Fibroblast of the conjunctiva (primary cell): ENCODE measurements around the gene CDHR2.
"Not testable (repeated sequence)": the region's sequence is repeated elsewhere in the genome, so short reads cannot be mapped to it uniquely, and the experiment has no call there.

Experiments used
- DNase-seq: peaks from one replicate; pipeline ENCODE4 v3.0.0-alpha.2; 2010; ENCODE audit warnings: low read depth

The CDHR2 gene

DNA sequence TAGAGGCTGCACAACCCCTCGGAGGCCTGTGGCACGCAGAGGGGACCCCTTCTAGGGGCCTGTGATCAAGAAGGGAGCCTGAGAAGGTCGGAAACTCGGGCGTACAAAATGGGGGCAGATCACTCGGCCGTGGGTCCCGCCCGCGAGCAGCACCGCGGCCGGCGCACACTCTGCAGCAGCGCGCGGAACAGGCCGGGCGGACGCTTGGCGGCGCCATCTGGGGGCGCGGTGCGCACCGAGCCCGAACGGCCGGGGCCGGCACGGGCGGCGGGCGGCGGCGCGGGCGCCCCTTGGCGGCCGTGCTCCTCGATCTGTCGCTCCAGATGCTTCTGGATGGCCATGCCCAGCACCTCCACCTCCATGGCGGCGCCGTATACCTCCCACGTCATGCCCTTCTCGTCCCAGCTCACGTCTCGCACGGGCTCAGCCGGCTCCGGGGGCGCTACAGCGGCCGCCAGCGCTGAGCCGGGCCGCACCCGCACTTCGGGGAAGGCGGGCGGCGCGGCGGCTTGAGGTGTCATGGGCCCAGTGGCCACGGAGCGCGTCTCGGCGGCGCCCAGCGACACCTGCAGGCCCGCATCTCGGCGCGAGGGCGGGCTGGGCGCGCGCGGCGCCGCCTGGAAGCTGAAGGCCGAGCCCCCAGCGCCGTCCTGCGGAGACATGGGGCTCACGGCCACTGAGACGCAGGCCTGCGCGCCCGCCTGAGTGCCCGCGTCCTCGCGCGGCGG lies 47.7 kb downstream of the CDHR2 start:
- no peak for DNase-seq

DNA sequence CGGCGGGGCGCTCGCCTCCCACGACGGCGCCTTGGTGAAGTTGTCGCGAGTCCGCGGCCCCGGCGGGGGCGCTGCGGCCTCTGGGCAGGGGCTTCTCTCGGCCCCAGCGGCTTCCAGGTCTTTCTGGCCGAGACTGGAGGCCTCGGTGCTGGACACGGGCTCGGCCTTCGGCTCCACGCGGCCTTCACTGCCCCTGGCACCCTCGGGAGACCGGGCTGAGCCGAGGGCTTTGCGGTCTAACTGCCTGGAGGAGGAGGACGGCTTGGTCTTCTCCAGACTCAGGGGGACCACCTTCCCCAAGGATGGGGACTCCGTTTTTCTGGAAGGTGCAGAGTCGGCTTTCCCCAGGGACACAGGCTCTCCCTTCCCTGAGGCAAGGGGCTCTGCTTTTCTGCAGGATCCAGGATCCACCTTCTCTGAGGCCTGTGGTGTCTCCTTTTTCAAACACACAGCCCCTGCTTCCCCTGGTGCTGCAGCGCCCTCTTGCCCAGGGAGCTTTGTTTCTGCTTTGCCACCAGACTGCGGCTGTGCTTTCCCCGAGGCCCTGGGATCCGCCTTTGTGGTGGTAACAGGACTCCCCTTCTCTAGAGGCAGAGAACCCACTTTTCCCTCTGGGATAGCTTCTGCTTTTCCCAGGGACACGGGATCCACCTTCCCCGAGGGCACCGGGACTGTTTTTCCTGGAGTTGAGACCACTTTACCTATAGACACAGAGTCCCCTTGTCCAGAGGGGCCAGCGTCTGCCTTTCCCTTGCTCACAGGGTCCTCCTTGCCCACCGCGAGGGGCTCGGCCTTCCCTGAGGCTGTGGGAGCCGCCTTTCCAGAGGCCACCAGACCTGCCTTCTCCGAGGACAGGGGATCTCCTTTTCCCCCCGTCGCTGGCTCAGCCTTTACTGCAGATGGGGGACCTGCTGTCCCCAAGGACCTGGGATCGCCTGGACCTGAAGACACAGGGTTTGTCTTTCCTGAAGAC lies 48.6 kb downstream of the CDHR2 start:
- DNase-seq: no peak

- not testable (repeated sequence) for DNase-seq
Observed at GRCh38 chr5:176599749-176600430, 50.7 kb downstream of the CDHR2 start.

- DNase-seq: no peak
Observed at GRCh38 chr5:176601901-176602482, 52.9 kb downstream of the CDHR2 start.

GRCh38 chr5:176603091-176603490 lies 53.9 kb downstream of the CDHR2 start:
- no peak for DNase-seq

GRCh38 chr5:176606032-176606431 lies 56.9 kb downstream of the CDHR2 start:
- DNase-seq: no peak

GRCh38 chr5:176606875-176607274 lies 57.7 kb downstream of the CDHR2 start:
- DNase-seq: no peak

DNA sequence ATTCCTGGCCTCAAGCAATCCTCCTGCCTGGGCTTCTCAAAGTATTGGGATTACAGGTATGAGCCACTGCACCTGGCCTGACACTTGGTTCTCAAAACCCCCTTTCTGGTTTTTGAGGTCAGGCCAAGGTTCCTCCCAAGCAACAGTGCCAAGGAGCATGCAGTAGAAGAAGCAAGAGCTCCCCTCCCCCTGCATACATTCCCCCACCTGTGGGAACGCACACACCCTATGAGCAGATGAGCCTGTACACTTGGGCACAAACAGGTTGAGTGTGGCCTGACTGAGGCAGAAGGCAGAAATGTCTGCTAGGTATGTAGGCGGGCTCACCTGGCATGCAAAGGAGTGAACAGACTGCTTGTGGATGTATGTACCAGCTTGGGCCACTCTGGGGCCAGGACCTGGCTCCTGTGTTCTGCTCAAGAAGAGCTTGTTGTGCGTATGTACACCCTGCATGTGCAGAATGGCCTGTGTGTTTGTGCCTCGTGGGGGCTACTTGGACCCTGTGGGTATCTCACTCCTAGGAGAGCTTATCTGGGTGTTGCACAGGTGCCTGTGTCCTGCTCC lies 59.1 kb downstream of the CDHR2 start:
- DNase-seq: no peak

GRCh38 chr5:176608937-176609723 lies 60.0 kb downstream of the CDHR2 start:
- no peak for DNase-seq

- DNase-seq: peak; percentile 10
Observed at GRCh38 chr5:176609724-176610434, 60.7 kb downstream of the CDHR2 start, which contains the start of gene GPRIN1. Gene GPRIN1 (minus strand): TSS chr5:176610156. CDS start chr5:176599834, 10,322 bp downstream.

DNA sequence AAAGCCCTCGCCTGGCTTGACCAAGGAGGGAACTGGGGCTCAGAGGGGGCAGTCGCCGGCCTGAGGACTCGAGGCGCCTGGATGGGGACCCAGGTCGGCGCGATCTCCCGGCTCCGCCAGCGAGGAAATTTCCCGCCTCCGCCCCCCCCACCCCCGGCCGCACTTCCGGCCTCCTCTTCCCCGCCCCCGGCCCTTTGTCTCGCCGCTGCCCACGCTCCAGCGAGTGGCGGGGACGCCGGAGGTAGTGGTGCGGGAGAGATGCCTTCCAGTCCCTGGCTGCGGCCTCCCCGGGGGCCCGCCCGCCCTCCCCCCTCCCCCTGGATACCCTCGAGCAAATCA lies 61.3 kb downstream of the CDHR2 start:
- no peak for DNase-seq

DNA sequence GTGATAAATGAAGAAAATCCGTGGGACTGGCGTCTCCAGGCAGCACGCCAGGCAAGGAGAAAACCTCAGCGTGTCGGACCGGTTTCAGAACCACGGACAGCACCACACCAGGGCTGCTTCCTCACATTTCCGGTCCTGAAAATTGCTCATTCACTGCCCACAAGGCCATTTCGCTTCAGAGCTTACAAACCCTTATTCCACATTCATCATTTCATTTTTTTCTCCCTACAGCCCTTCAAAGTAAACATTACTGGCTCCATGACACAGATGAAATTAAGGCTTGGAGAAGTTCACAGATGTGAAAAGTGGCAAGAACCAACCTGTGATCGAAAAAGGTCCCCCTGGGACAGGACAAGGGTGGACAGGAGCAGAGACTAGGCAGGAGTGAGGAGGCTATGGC lies 62.3 kb downstream of the CDHR2 start:
- peak; percentile 59 for DNase-seq

DNA sequence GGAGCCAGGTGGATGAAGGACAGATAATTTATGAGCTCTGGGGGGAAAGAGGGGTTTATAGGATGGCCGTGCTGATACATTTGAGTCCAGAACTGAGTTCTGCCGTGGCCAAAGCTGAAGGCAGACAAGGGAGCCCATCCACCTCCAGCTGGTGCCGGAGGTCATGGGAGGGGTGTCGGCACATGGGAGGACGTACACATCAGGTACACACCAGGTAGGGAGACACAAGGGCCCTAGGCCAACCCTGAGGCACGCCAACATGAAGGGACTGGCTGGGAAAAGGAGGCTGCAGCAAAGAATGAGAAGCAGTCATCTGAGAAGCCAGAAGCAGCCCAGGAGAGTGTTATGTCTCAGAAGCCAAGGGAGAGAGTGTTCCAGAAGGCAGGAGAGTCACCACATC lies 62.9 kb downstream of the CDHR2 start:
- no peak for DNase-seq

DNA sequence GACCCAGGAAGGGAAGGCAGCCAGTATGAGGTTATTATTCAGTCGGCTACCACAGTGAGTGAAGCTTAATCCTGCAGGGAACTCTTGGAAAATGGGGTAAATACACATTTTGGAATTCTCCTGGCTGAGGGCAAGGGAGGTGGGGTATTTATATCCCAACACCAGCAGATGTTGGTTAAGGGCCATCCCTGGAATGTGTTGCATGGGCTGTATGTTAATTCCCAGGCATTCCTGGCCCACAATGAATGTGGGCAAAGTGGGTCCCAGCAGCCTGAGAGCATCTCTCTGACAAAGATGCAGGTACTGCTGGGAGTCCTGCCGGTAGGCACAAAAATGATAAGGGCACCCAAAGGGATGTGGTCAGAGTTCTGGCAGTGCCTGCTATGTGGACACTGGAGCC lies 63.7 kb downstream of the CDHR2 start:
- no peak for DNase-seq

DNA sequence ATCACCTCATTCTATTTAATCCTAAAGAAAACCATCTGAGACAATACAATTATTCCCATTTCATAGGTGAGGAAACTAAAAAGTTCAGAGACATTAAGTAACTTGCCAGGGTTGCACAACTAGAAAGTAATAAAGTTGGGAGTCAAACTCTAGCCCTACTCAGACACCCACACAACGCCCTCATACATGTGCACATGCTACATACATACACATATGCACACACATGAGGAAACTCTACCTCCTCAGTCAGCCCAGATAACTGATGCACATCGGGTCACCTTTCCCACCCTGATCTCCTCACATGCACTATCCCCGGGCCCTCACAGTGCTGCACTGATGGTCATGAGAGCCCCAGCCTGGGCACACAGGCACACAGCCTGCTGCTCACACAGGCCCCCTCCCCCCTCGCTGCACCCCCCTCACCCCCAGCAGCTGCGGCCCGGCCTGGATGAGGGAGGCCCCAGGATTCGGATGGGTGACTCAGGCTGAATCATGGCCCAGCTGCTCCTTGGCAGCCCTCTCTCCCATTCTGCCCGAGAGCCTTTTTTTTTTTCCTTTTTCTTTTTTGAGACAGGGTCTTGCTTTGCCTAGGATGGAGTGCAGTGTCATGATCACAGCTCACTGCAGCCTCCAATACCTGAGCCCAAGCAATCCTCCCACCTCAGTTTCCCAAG lies 65.8 kb downstream of the CDHR2 start:
- DNase-seq: peak; percentile 29

DNA sequence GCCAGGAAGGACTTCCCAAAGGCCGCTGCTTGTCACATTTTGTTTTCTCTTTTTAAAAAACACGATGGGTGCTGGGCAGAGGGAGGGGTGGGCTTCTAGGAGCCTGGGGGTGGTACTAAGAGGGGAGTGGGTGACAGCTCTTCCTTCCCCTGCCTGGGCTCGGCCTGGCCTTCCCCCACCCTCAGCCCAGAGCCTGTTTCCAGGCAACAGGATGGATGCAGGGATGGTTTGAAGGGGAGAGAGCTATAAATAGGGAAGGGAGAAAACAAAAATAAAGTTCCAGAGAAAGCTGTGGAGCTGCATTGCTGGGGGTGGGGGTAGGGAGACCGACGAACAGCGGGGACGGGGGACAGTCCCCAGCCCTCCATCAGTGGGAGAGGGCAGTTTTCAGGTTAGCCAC lies 67.4 kb downstream of the CDHR2 start:
- DNase-seq: no peak

- DNase-seq: no peak
Observed at GRCh38 chr5:176618783-176619182, 69.6 kb downstream of the CDHR2 start.

- peak; percentile 81 for DNase-seq
Observed at GRCh38 chr5:176619203-176619568, 70.0 kb downstream of the CDHR2 start.

GRCh38 chr5:176619569-176620332 lies 70.6 kb downstream of the CDHR2 start:
- DNase-seq: no peak
